Measurements from ENCODE around the gene SLC25A3. TPM values are rescaled to one million over a fixed set of nuclear protein-coding genes. Genes with fewer than 3 reads are reported as not detected.

The SLC25A3 gene
- total RNA-seq, 1 donor from 2014 or later = 1,102 TPM

Other genes with a start within 250 kb of the SLC25A3 start
- 32.4 and 35.8 TPM in 2 replicates for gene TMPO, start 78.1 kb upstream of the SLC25A3 start, total RNA-seq
- 31.7 and 36.9 TPM in 2 replicates for gene IKBIP, start 51.1 kb downstream of the SLC25A3 start, total RNA-seq
- 11.3 and 17.7 TPM in 2 replicates for gene APAF1, start 51.6 kb downstream of the SLC25A3 start, total RNA-seq